Calu3 (cell line): Measurements from ENCODE around the gene ERICH2. TPM values are rescaled to one million over a fixed set of nuclear protein-coding genes. Genes with fewer than 3 reads are reported as not detected.

Source experiments
- Bru-seq: library from RNA; stranded (reverse); fragments of 400-500 nt; gene quantifications from one replicate; lab custom pipeline; 2021; lab: Mats Ljungman, UMichigan
- BruChase-seq, 2 experiments: library from RNA; stranded (reverse); fragments of 400-500 nt; gene quantifications; one replicate each; lab custom pipeline; 2021; lab: Mats Ljungman, UMichigan
- BruUV-seq: library from RNA; stranded (reverse); fragments of 400-500 nt; replicated peaks from 2 replicates; lab custom pipeline; 2021; lab: Mats Ljungman, UMichigan
- CTCF ChIA-PET: fragments of 300-600 bp; sonication (Branson Sonifier 250); formaldehyde crosslinking; loops from one replicate; lab custom pipeline; 2022; ENCODE audit warnings: antibody characterized with exemption; lab: Charles Lee
- DNase-seq: peaks from one replicate; pipeline ENCODE4 v3.0.0; 2022
- H3K27ac Mint-ChIP-seq: one replicate; pipeline ENCODE4 v1.8.0; 2022; ENCODE audit warnings: mixed read lengths; ENCODE audit not compliant: unreplicated experiment
- H3K27me3 Mint-ChIP-seq: one replicate; pipeline ENCODE4 v1.8.0; 2022; ENCODE audit warnings: mixed read lengths; ENCODE audit not compliant: unreplicated experiment
- H3K36me3 Mint-ChIP-seq: one replicate; pipeline ENCODE4 v1.8.0; 2022; ENCODE audit warnings: mild to moderate bottlenecking, moderate library complexity, mixed read lengths; ENCODE audit not compliant: insufficient read depth, unreplicated experiment
- H3K4me1 Mint-ChIP-seq: one replicate; pipeline ENCODE4 v1.8.0; 2022; ENCODE audit warnings: mild to moderate bottlenecking, low read depth, mixed read lengths; ENCODE audit not compliant: unreplicated experiment
- H3K4me3 Mint-ChIP-seq: one replicate; pipeline ENCODE4 v1.8.0; 2022; ENCODE audit warnings: mild to moderate bottlenecking, low read depth, moderate library complexity, mixed read lengths; ENCODE audit not compliant: unreplicated experiment
- H3K9me3 Mint-ChIP-seq: one replicate; pipeline ENCODE4 v1.8.0; 2022; ENCODE audit warnings: low read depth, mixed read lengths; ENCODE audit not compliant: unreplicated experiment
- intact Hi-C: fragments of 100-400 bp; cut with micrococcal nuclease; formaldehyde crosslinking; loops from one replicate; pipeline ENCODE4 v1.10.0; 2022; ENCODE audit not compliant: unreplicated experiment
- long read RNA-seq: library from polyadenylated mRNA; stranded (forward); transcript quantifications from one replicate; pipeline ENCODE4 v2.0.0, GENCODE V29; 2022
- total RNA-seq: library from RNA; stranded (reverse); gene quantifications from 2 replicates; pipeline ENCODE4 v1.2.3, GENCODE V29; 2022
- TF ChIP-seq, protein P1 (sequence below): fragments of 200-600 bp; IDR thresholded peaks from one replicate; pipeline ENCODE4 v1.8.0; 2022; ENCODE audit warnings: antibody characterized with exemption; ENCODE audit not compliant: unreplicated experiment

Gene ERICH2
- total RNA-seq: 1.2 and 2.4 TPM in 2 replicates
- Bru-seq, nascent RNA: percentile 38 among the genes with signal in this experiment
- percentile 34 among the genes with signal in this experiment for BruChase-seq, experiment 1, labeled RNA remaining after a 6-hour chase
- percentile 31 among the genes with signal in this experiment for BruChase-seq, experiment 2, labeled RNA remaining after a 2-hour chase
- long read RNA-seq, partial matches to known transcripts: 4 of 4 reads
- long read RNA-seq, other reads (novel, unspliced or antisense): 0 of 4 reads

DNA sequence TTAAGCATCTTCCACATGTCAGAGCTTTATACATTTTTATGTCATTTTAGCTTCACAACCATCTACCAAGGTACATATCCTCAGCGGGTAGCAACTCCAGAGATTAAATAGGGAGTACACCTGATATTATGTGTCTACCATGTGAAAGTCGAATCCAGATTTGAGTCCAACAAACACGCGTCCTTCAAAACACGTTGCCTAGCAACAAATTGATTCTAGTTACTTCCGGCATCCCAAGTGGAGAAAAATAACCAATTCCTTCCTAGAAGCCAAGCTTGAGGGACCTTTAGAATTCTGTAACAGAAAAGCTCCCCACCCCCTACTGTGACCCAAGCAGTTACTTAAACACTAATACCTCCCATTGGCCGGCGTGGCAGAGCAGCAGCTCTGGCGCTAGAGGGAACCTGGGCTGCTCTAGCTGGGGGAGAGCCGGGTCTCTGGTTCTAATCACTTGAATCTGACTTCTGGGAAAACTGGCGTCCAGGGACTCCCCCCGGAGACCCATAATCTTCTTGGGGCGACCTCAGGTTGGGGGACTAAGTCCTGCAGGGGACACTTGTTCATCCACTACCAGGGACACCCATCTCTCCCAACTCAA lies at the start of gene ERICH2:
Gene ERICH2, plus strand, starts transcription at position 371 of the 598 bp plus-strand sequence. CDS start 304 bp downstream, outside the sequence.
- Mint-ChIP-seq H3K27me3 (no peaks in the 10 kb centered on the region), H3K36me3 (peaks cover 26% of the 10 kb centered on the region), H3K4me3 (peak within 1 kb of the TSS; percentile 81), H3K4me1 (peaks cover 22% of the 10 kb centered on the region), H3K9me3 (no peaks in the 10 kb centered on the region), H3K27ac (peak within 1 kb of the TSS; percentile 91)
- intact Hi-C loops: loop anchor here (2.0 kb wide), 1 partner anchor 25 kb away; no protein-coding TSS in a partner anchor
- CTCF ChIA-PET: interaction anchor here (1.1 to 1.7 kb wide), 2 partner anchors 31 to 59 kb away, joined by 3 to 8 read pairs; no protein-coding TSS in a partner anchor
- TF ChIP-seq, protein P1, sequence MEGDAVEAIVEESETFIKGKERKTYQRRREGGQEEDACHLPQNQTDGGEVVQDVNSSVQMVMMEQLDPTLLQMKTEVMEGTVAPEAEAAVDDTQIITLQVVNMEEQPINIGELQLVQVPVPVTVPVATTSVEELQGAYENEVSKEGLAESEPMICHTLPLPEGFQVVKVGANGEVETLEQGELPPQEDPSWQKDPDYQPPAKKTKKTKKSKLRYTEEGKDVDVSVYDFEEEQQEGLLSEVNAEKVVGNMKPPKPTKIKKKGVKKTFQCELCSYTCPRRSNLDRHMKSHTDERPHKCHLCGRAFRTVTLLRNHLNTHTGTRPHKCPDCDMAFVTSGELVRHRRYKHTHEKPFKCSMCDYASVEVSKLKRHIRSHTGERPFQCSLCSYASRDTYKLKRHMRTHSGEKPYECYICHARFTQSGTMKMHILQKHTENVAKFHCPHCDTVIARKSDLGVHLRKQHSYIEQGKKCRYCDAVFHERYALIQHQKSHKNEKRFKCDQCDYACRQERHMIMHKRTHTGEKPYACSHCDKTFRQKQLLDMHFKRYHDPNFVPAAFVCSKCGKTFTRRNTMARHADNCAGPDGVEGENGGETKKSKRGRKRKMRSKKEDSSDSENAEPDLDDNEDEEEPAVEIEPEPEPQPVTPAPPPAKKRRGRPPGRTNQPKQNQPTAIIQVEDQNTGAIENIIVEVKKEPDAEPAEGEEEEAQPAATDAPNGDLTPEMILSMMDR: no peak
- peak; percentile 68 for DNase-seq
- TSS peak; percentile 90 for BruUV-seq

- no peak overlapping the region for H3K27ac Mint-ChIP-seq
- CTCF ChIA-PET: interaction anchor here (0.6 kb wide), 1 partner anchor 55 kb away, joined by 3 read pairs; no protein-coding TSS in a partner anchor
- TF ChIP-seq, protein P1: no peak
- BruUV-seq: no TSS peak
- H3K9me3 Mint-ChIP-seq: no peaks in the 10 kb centered on the region
- no peaks in the 10 kb centered on the region for H3K4me1 Mint-ChIP-seq
- H3K27me3 Mint-ChIP-seq: no peaks in the 10 kb centered on the region
- H3K4me3 Mint-ChIP-seq: no peak overlapping the region
- no peaks in the 10 kb centered on the region for H3K36me3 Mint-ChIP-seq
- intact Hi-C loops: no loop called here
- DNase-seq: no peak
Observed at GRCh38 chr2:170721678-170722077, 48.5 kb upstream of the ERICH2 start.

- H3K36me3 Mint-ChIP-seq: no peaks in the 10 kb centered on the region
- CTCF ChIA-PET: no interaction called here
- DNase-seq: no peak
- no peak overlapping the region for H3K27ac Mint-ChIP-seq
- H3K9me3 Mint-ChIP-seq: no peaks in the 10 kb centered on the region
- H3K4me3 Mint-ChIP-seq: no peak overlapping the region
- TF ChIP-seq, protein P1: no peak
- no peaks in the 10 kb centered on the region for H3K27me3 Mint-ChIP-seq
- BruUV-seq: no TSS peak
- intact Hi-C loops: no loop called here
- no peaks in the 10 kb centered on the region for H3K4me1 Mint-ChIP-seq
Observed at GRCh38 chr2:170722301-170722700, 47.9 kb upstream of the ERICH2 start.

- no peaks in the 10 kb centered on the region for H3K36me3 Mint-ChIP-seq
- intact Hi-C loops: no loop called here
- no peaks in the 10 kb centered on the region for H3K4me1 Mint-ChIP-seq
- TF ChIP-seq, protein P1: no peak
- no peak overlapping the region for H3K27ac Mint-ChIP-seq
- CTCF ChIA-PET: no interaction called here
- no peaks in the 10 kb centered on the region for H3K27me3 Mint-ChIP-seq
- H3K4me3 Mint-ChIP-seq: no peak overlapping the region
- DNase-seq: no peak
- BruUV-seq: no TSS peak
- no peaks in the 10 kb centered on the region for H3K9me3 Mint-ChIP-seq
Observed at GRCh38 chr2:170723446-170723958, 46.7 kb upstream of the ERICH2 start.
